VCaP (cell line): ENCODE data around the gene TGM5.

Source experiments
- H3K27ac ChIP-seq: fragments of 450-650 bp; 2 replicates; pipeline ENCODE4 v1.5.1; 2017
- TF ChIP-seq, protein P1 (sequence below): fragments of 450-650 bp; conservative IDR thresholded peaks from 2 replicates; pipeline ENCODE4 v1.5.1; 2017; ENCODE audit warnings: mild to moderate bottlenecking, moderate library complexity

Gene TGM5

DNA sequence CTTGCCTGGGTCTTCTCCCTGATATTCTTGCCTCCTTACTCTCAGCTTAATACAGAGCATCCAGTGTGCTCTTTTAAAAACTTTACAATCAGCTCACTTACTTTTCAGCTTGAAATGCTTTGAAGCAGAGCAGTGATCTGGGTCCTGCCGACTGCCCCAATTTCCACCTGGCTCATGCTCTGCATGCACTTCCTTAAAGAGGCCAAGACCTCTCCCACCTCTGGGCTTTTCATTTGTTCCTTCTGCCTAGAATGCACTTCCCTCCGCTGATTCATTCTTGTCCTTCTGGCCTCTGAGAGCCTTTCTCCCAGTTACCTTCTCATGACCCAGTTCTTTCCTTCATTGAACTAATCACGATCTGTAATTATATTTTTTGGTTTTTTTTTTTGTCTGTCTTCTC is 83.5 kb downstream of the TGM5 start:
- TF ChIP-seq, protein P1, sequence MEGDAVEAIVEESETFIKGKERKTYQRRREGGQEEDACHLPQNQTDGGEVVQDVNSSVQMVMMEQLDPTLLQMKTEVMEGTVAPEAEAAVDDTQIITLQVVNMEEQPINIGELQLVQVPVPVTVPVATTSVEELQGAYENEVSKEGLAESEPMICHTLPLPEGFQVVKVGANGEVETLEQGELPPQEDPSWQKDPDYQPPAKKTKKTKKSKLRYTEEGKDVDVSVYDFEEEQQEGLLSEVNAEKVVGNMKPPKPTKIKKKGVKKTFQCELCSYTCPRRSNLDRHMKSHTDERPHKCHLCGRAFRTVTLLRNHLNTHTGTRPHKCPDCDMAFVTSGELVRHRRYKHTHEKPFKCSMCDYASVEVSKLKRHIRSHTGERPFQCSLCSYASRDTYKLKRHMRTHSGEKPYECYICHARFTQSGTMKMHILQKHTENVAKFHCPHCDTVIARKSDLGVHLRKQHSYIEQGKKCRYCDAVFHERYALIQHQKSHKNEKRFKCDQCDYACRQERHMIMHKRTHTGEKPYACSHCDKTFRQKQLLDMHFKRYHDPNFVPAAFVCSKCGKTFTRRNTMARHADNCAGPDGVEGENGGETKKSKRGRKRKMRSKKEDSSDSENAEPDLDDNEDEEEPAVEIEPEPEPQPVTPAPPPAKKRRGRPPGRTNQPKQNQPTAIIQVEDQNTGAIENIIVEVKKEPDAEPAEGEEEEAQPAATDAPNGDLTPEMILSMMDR, result no peak
- no peak overlapping the region for H3K27ac ChIP-seq
